HG02970 (cell line): ENCODE data around the gene VSNL1.

Source experiments
- ATAC-seq: cut with Tn5 transposase; IDR thresholded peaks from one replicate; pipeline ENCODE4 v1.9.1; 2021; ENCODE audit warnings: mild to moderate bottlenecking, moderate library complexity, moderate number of reproducible peaks; ENCODE audit not compliant: unreplicated experiment, low FRiP score

Gene VSNL1

DNA sequence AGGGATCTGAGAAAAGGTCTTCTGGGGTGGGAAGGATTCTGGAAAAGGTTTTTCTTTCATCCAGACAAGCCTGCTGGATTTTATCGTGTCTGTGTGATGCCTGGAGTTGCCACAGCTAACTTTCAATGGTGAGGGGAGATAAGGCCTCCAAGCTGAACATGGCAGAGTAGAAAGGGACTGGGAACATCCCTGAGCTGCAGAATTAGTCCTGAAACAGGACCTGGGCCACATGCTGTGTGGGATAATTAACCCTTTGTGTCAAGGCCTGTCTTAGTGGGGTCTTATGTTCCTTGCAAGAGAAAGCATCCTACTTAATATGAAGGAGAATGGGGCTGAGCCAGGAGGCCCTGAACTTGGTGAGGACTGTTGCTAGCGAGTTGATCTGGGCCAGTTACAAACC is 66.4 kb downstream of the VSNL1 start:
- no peak for ATAC-seq

DNA sequence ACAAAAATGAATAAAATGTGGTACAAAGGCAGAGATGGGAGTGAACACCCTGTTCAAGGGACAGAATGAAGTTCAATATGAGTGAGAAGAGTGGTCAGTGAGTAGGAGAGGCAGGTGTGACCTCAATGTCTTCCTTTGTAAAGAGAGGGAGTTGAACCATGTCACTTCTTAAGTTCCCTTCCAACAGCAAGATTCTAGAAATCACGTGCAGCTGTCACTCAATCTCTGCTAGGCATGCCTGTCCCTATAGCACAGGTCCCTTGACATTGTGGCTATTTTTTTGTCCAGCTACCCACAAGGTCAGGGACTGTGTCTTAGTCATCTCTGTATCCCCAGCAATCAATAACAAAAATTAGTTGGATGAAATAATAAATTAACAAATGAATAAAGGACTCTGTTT is 66.9 kb downstream of the VSNL1 start:
- no peak for ATAC-seq

DNA sequence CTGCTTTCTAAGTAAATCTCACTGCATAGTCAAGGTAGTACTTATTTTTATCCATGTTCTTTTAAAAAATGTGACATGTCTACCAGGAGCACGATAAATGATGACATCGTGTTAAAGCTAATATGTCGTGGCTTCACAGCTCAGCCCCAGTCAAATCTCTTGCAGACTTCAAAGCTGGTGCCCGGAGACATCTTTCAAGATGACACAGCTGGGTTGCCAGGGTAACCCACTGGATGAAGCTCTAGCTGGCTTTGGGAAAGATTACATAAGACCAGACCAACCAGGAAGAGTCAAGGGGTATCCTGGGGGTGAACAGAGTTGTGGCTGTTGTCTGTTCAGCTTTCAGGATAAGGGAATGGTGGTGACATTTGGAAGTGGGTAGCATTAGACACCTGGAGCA is 67.8 kb downstream of the VSNL1 start:
- ATAC-seq, result no peak

GRCh38 chr2:17610521-17610920 is 70.0 kb downstream of the VSNL1 start:
- ATAC-seq, result no peak

GRCh38 chr2:17611036-17611435 is 70.5 kb downstream of the VSNL1 start:
- ATAC-seq, result no peak

DNA sequence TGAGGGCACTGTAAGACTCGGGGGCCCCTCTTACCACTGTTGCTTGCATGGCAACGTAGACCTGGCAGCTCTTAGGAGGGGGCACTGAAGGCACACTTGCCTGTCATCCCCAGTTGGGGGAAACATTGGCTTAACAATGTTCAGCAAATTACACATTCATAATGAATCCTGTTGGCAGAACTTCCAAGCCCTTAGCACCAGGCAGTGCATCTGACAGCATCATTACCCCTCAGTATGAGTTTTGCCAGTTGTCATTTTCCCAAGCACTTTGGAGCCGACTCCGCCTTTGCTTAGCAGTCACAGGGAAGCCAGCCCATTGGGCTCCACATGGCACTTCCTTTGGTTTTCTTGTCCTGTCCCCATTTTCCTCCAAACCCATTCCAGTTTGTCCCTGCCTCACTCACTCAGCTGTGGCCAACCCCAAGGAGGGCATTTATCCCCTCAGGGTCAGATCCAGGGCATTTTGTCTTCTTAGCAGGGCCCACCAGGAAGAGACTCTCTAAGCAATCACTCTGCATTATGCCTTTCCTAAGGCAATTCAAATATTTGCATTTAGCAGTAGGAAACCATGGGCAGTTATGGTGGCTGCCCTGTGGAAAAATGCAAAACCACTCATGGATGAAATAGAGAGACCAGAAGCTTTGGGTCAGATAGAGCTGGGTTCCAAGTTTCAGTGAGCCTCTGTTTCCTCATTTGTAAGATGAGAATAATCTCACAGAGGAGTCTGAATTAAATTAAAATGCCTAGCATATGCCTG is 73.9 kb downstream of the VSNL1 start:
- ATAC-seq, result no peak

DNA sequence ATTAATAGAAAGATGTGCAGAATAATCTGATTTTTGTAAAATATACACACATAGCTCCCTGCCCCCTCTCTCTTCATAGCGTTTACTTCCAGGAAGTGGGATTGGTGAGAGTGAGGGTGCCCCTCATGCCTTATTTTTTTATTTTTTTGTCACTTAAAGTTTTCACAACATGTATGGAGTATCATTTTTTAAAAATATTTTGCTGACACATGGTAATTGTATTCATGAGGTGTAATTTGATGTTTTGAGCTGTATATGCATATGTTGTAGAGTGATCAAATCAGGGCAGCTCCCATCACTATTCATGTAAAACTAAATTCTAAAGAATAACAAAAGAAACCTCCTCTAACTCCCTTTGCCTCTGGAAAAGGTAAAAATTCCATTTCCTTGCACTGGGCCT is 74.7 kb downstream of the VSNL1 start:
- ATAC-seq, result no peak

- ATAC-seq, result no peak
Measured at GRCh38 chr2:17615728-17616351, 75.3 kb downstream of the VSNL1 start.

DNA sequence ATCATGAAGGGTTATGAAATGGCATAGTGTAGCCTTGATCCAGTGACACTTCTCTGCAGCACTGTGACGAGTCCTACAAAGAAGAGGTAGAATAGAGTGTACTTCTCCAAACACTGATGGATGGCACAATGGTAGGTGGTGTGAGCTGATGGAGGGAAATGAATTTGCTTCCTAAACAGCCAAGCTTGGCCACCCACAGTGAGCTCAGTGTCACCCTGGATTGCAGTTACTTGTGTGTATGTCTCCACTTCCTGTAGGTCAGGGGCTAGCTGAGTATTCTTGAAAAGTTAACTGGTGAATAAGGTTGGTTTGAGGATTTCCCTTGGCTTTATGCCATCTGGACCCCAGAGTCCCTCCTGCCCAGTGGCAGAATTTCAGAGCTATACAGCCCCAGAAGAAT is 75.9 kb downstream of the VSNL1 start:
- no peak for ATAC-seq

DNA sequence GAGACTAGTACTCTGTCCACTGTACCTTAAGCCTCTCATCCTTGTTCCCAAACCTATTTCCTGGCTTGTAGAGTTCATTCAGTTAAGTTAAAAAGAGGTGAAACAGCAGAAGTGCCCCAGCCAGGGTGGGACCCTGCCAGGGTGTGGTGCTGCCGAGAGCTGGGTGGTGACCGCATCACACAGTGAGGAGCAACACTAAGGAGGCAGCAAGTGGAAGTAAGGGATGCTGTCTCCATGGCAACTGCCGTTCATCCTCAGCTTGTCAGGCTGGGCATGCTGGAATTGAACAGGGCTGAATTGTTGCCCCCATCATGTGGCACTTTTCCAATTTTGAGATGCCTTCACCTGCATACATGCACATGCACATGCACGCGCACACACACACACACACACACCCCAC is 77.0 kb downstream of the VSNL1 start:
- ATAC-seq, result no peak

- ATAC-seq, result no peak
Measured at GRCh38 chr2:17617955-17618354, 77.5 kb downstream of the VSNL1 start.

GRCh38 chr2:17620280-17620679 is 79.8 kb downstream of the VSNL1 start:
- no peak for ATAC-seq

GRCh38 chr2:17620841-17621240 is 80.3 kb downstream of the VSNL1 start:
- no peak for ATAC-seq

GRCh38 chr2:17621781-17622180 is 81.3 kb downstream of the VSNL1 start:
- ATAC-seq, result no peak

GRCh38 chr2:17625446-17625845 is 85.0 kb downstream of the VSNL1 start:
- ATAC-seq, result no peak

GRCh38 chr2:17626986-17627385 is 86.5 kb downstream of the VSNL1 start:
- no peak for ATAC-seq

- ATAC-seq, result no peak
Measured at GRCh38 chr2:17627434-17627833, 86.9 kb downstream of the VSNL1 start.

DNA sequence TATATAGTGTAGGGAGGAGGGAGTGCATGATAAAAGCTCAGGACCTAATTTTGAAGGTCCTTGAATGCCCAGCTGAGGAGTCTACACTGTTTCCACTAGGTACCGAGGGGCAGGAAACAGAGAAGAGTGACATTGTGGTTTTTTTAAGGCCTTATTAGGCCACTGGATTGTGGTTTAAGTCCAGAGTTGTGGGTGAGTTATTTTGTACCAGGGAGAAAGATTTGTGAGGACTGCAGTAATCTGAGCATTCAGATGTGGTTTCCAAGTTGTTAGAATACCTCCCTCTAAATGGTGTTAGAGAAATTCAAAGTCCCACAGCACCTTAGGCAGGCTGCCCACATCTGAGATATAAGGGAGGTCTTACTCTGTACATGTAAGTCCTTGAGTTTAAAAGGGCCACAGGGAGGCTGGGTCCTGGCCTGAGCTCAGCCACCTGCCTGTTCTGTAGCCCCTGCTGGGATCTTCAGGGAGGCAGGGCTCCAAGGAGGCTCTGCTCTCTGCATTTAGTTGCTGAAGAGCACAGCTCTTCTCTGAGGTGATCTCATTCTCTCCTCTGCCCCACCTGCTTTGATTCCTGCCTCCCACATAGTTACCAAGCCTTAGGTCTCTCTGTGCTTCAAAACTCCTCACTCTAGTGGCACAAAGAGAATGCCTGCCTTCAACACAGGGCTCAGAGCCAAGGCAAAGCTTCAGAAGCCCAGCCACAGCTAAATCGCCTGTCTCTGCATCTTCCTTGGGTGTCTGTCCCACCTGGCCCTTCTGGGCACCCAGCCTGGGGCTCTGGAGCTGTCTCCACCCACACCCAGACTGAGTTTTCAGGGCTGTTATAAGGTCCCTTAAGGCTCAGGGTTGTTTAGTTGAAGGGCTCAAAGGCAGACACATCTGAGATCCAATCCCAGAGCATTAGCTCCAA is 88.1 kb downstream of the VSNL1 start:
- ATAC-seq, result no peak

DNA sequence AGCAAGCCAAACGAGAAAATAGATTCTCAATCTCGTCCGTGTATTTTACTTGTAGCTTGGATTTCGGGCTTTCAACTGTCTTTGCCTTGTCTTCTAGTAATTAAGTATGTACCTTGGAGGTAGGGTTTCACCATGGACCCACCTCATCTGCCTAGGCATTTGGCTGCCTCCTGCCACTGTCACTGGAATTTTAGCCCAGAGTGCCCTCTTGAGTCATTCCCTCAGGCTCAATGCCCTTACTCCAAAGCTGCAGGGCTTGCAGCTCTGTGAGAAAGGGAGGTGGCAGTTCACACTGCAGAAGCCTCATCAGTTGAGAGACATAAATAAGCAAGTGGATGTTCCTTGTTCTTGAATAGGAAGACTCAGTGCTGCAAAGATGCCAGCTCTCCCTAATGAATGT is 89.6 kb downstream of the VSNL1 start:
- ATAC-seq, result no peak

DNA sequence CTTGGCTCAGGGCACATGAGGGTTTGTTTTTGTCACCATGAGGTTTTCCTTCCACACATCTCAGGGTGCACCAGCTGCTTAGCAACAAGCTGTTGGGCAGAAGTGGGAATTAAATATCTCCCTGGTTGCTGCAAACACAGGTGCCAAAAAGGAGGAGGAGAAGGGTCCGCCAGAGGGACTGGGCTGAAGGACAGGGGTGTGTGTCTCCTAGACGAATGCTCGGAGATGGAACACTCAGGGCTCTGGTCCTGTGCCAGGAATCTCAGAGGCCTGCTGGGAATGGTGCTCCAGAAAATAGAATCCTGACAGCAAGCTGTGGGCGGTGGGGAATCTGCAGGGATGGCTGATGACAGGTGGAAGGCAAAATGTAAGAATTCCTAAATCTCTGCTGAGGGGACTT is 94.5 kb downstream of the VSNL1 start:
- no peak for ATAC-seq

DNA sequence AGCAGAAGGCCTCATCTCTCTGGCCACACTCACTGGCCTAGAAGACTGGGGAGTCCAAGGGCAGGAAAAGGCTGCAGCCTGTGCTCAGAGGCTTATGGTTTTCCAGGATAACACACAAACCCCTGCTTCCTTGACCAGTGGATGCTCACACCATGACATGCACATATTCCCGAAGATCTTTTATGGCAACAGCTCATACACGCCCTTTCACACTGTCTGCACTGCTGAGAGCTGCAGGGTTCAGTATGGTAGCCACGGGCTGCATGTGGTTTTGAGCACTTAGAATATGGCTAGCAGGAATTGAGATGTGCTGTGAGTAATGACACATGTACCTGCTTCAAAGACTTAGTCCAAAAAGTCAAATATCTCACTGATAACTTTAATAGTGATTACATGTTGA is 95.8 kb downstream of the VSNL1 start:
- no peak for ATAC-seq
